ENCODE measurements around the gene CTNND2. TPM values are rescaled to one million over a fixed set of nuclear protein-coding genes. Genes with fewer than 3 reads are reported as not detected.

CTNND2 gene
- total RNA-seq, 4 donors from 2014 or later: 0.18 to 14.9 (median 0.47) TPM; not detected in 1

GRCh38 chr5:10935536-10935935 lies 968.7 kb downstream of the CTNND2 start:
- Histone ChIP-seq H3K4me3 (no peak overlapping the region), H3K27ac (no peak overlapping the region), H3K36me3 (no peaks in the 10 kb centered on the region), H3K27me3 (no peaks in the 10 kb centered on the region), H3K4me1 (no peaks in the 10 kb centered on the region), H3K9me3 (no peaks in the 10 kb centered on the region)
- TF ChIP-seq POLR2A (IDR thresholded peaks at IDR 0.05) (no peak), CTCF (IDR thresholded peaks at IDR 0.05) (no peak)
- no peak for DNase-seq

- H3K4me1 ChIP-seq: no peaks in the 10 kb centered on the region
- H3K27ac ChIP-seq: no peak overlapping the region
- H3K36me3 ChIP-seq: no peaks in the 10 kb centered on the region
- no peak for TF ChIP-seq CTCF (IDR thresholded peaks at IDR 0.05)
- TF ChIP-seq POLR2A (IDR thresholded peaks at IDR 0.05): no peak
- DNase-seq: no peak
- H3K4me3 ChIP-seq: no peak overlapping the region
- H3K9me3 ChIP-seq: no peaks in the 10 kb centered on the region
- H3K27me3 ChIP-seq: no peaks in the 10 kb centered on the region
Measured at GRCh38 chr5:10934783-10935355, 969.4 kb downstream of the CTNND2 start.

GRCh38 chr5:10933121-10933520 lies 971.1 kb downstream of the CTNND2 start:
- Histone ChIP-seq H3K36me3 (no peaks in the 10 kb centered on the region), H3K4me1 (no peaks in the 10 kb centered on the region), H3K4me3 (no peak overlapping the region), H3K27me3 (no peaks in the 10 kb centered on the region), H3K9me3 (no peaks in the 10 kb centered on the region), H3K27ac (no peak overlapping the region)
- DNase-seq: no peak
- no peak for TF ChIP-seq CTCF (IDR thresholded peaks at IDR 0.05)
- no peak for TF ChIP-seq POLR2A (IDR thresholded peaks at IDR 0.05)

- Histone ChIP-seq H3K27ac (no peak overlapping the region), H3K4me3 (no peak overlapping the region), H3K9me3 (no peaks in the 10 kb centered on the region), H3K27me3 (no peaks in the 10 kb centered on the region), H3K36me3 (no peaks in the 10 kb centered on the region), H3K4me1 (no peaks in the 10 kb centered on the region)
- TF ChIP-seq POLR2A (IDR thresholded peaks at IDR 0.05): no peak
- no peak for TF ChIP-seq CTCF (IDR thresholded peaks at IDR 0.05)
- no peak for DNase-seq
Measured at GRCh38 chr5:10932426-10932825, 971.8 kb downstream of the CTNND2 start.

- H3K4me3 ChIP-seq: no peak overlapping the region
- H3K27ac ChIP-seq: no peak overlapping the region
- no peaks in the 10 kb centered on the region for H3K36me3 ChIP-seq
- TF ChIP-seq POLR2A (IDR thresholded peaks at IDR 0.05) (no peak), CTCF (IDR thresholded peaks at IDR 0.05) (no peak)
- H3K27me3 ChIP-seq: no peaks in the 10 kb centered on the region
- no peak for DNase-seq
- H3K9me3 ChIP-seq: no peaks in the 10 kb centered on the region
- H3K4me1 ChIP-seq: no peaks in the 10 kb centered on the region
Measured at GRCh38 chr5:10927608-10928007, 976.6 kb downstream of the CTNND2 start.

- no peaks in the 10 kb centered on the region for H3K27me3 ChIP-seq
- no peak for DNase-seq
- H3K36me3 ChIP-seq: no peaks in the 10 kb centered on the region
- no peaks in the 10 kb centered on the region for H3K9me3 ChIP-seq
- no peak overlapping the region for H3K27ac ChIP-seq
- no peaks in the 10 kb centered on the region for H3K4me1 ChIP-seq
- H3K4me3 ChIP-seq: no peak overlapping the region
- TF ChIP-seq CTCF (IDR thresholded peaks at IDR 0.05) (no peak), POLR2A (IDR thresholded peaks at IDR 0.05) (no peak)
Measured at GRCh38 chr5:10923310-10923709, 980.9 kb downstream of the CTNND2 start.

All from Peyer's patch (tissue), 4 donors.